Measurements from ENCODE around the gene ANK3. TPM values are rescaled to one million over a fixed set of nuclear protein-coding genes. Genes with fewer than 3 reads are reported as not detected.
A peak's percentile ranks its signal among the peaks of the same experiment; 100 is the strongest.

Gene ANK3
- total and polyA plus RNA-seq, 8 donors, result 3.6 to 115 (median 31.1) TPM

DNA sequence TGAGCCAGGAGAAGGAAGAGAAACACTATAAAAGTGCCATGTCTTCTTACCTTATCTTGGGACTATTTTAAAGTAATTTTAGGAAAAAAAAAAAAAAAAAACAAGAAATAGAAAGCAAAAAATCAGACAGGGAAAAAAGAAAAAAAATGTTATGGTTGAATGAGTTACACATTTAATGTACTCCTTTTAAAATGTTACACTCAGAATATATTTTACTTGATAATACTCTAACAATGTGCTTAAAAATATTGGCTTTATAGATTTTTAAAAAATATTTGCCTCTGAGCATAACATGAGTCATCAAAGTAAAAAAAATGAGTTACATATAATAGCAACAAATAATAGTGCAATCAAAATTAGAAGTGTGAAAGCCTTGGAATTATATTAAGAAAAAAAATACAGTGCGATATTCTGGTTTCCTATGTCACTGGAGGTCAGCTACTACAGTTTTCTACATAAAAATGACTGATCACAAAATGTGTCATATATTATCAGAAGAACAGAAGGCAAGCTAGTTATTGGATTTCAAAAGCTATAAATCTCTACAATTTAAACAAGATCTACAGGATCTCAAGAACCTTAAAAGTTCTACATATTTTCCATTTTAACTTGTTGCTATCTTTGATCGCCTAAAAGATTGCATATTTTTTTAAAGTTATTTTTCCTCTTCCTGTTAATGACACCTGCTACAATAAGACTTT is 252.2 kb downstream of the ANK3 start:
- Histone ChIP-seq H3K9me3 (no peaks in the 10 kb centered on the region), H3K4me1 (peaks cover 17 to 36% (median 25%) of the 10 kb centered on the region in 4 donors), H3K36me3 (no peaks in the 10 kb centered on the region), H3K27me3 (no peaks in the 10 kb centered on the region), H3K27ac (no peak overlapping the region), H3K4me3 (no peak overlapping the region)
- intact Hi-C loops (cut with DNase I; ENCODE audit: low total_unique reads), result no loop called here
- WGBS, 5 donors, result 80 to 90% (median 86%) methylated on average over 2 of the region's 2 CpGs
- no peak for DNase-seq
- TF ChIP-seq, protein P1, sequence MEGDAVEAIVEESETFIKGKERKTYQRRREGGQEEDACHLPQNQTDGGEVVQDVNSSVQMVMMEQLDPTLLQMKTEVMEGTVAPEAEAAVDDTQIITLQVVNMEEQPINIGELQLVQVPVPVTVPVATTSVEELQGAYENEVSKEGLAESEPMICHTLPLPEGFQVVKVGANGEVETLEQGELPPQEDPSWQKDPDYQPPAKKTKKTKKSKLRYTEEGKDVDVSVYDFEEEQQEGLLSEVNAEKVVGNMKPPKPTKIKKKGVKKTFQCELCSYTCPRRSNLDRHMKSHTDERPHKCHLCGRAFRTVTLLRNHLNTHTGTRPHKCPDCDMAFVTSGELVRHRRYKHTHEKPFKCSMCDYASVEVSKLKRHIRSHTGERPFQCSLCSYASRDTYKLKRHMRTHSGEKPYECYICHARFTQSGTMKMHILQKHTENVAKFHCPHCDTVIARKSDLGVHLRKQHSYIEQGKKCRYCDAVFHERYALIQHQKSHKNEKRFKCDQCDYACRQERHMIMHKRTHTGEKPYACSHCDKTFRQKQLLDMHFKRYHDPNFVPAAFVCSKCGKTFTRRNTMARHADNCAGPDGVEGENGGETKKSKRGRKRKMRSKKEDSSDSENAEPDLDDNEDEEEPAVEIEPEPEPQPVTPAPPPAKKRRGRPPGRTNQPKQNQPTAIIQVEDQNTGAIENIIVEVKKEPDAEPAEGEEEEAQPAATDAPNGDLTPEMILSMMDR (IDR thresholded peaks at IDR 0.05), result no peak
- TF ChIP-seq POLR2A (IDR thresholded peaks at IDR 0.05) (no peak), EP300 (IDR thresholded peaks at IDR 0.05) (no peak), POLR2AphosphoS5 (IDR thresholded peaks at IDR 0.05) (no peak)

DNA sequence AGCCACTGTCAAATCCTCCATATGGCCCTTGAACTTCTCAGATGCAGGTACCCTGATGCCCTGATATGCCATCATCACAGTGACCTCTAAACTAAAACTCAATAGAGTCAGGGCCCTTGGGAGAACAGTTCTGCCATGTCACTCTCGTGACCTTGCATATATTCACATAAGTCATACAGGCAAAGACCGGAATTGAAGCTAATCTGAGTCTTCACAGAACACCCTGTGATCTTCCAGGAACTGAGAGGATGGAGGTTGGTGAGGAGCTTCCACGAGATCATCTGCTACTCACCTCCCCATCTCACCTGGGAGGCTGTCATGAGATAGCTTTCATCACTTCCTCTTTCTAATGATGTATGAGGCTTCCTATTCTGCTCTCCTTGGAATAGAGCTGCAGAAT is 254.7 kb downstream of the ANK3 start:
- H3K27ac ChIP-seq, result no peak overlapping the region

DNA sequence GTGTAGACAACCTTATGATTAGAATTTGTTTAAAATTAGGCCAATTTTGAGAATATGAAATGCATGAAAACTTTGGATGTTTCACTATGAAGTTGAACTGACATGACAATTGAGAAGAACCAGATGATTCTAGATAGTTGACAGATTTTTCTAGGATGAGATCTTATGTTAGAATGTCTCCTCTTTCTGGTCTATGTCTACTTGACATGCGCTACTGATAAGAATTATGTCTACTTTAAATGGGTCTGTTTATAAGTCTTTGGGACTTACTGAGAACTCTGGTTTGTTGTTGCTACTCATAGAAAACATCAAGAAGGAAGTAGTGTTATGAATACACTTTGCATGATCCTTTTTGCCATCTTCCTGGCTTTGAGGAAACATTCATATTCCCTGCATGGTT is 255.1 kb downstream of the ANK3 start:
- TF ChIP-seq, protein P1 (IDR thresholded peaks at IDR 0.05), result no peak
- TF ChIP-seq POLR2AphosphoS5 (IDR thresholded peaks at IDR 0.05), result no peak
- no peak for TF ChIP-seq EP300 (IDR thresholded peaks at IDR 0.05)
- no peak for TF ChIP-seq POLR2A (IDR thresholded peaks at IDR 0.05)
- no peak overlapping the region for H3K27ac ChIP-seq
- no peak for DNase-seq
- H3K36me3 ChIP-seq, result no peaks in the 10 kb centered on the region
- H3K27me3 ChIP-seq, result no peaks in the 10 kb centered on the region
- intact Hi-C loops (cut with DNase I; ENCODE audit: low total_unique reads), result no loop called here
- 83 to 100% (median 93%) methylated on average over 1 of the region's 1 CpG for WGBS, 5 donors
- H3K9me3 ChIP-seq, result no peaks in the 10 kb centered on the region
- H3K4me1 ChIP-seq, result peaks cover 0 to 13% (median 6%) of the 10 kb centered on the region in 4 donors
- no peak overlapping the region for H3K4me3 ChIP-seq

More for the DNA sequence above, 254.7 kb downstream of the ANK3 start:
- no peaks in the 10 kb centered on the region for H3K27me3 ChIP-seq
- no peaks in the 10 kb centered on the region for H3K9me3 ChIP-seq
- peaks cover 3 to 18% (median 10%) of the 10 kb centered on the region in 4 donors for H3K4me1 ChIP-seq
- H3K36me3 ChIP-seq, result no peaks in the 10 kb centered on the region
- intact Hi-C loops (cut with DNase I; ENCODE audit: low total_unique reads), result no loop called here
- 85 to 96% (median 93%) methylated on average over 3 of the region's 3 CpGs for WGBS, 5 donors
- no peak overlapping the region for H3K4me3 ChIP-seq
- TF ChIP-seq POLR2AphosphoS5 (IDR thresholded peaks at IDR 0.05) (no peak), EP300 (IDR thresholded peaks at IDR 0.05) (no peak), POLR2A (IDR thresholded peaks at IDR 0.05) (no peak)
- TF ChIP-seq, protein P1 (IDR thresholded peaks at IDR 0.05), result no peak
- no peak for DNase-seq

DNA sequence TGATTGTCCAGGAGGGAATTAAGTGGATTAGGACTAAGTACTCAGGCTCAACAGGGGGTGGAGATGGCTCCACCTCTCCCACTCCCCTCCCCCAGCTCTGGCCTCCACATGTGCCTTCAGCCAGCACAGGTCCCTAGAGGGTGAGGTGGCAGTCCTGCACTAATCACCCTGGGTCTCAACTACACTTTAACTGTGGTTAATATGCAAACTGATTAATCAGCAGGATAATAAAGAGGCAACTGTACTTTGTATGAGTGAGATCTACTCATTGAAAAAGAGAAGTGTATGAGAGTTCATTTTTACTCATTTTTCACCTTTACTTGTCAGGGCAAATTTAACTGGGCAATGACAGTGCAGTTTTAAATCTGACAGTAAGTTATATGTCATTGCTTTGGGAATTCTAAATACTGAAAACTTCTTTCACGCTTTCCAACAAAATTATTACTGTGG is 259.5 kb downstream of the ANK3 start:
- peak in 1 of 2 donors; percentile 46 for DNase-seq
- Histone ChIP-seq H3K4me1 (no peaks in the 10 kb centered on the region), H3K27ac (no peak overlapping the region), H3K4me3 (no peak overlapping the region), H3K27me3 (no peaks in the 10 kb centered on the region), H3K9me3 (no peaks in the 10 kb centered on the region), H3K36me3 (no peaks in the 10 kb centered on the region)
- TF ChIP-seq POLR2AphosphoS5 (IDR thresholded peaks at IDR 0.05) (no peak), EP300 (IDR thresholded peaks at IDR 0.05) (no peak), POLR2A (IDR thresholded peaks at IDR 0.05) (no peak)
- TF ChIP-seq, protein P1 (IDR thresholded peaks at IDR 0.05), result no peak
- 87 to 94% (median 93%) methylated on average over 1 of the region's 1 CpG for WGBS, 5 donors
- intact Hi-C loops (cut with DNase I; ENCODE audit: low total_unique reads), result no loop called here
